B cell (primary cell): ENCODE measurements around the gene TRAPPC2B. TPM values are rescaled to one million over a fixed set of nuclear protein-coding genes. Genes with fewer than 3 reads are reported as not detected.
A peak's percentile ranks its signal among the peaks of the same experiment; 100 is the strongest.

Experiments used
- ATAC-seq: fragments of 200-7000 bp; cut with Tn5 transposase; one replicate; pipeline ENCODE4 v1.10.0; 2021; ENCODE audit warnings: low read depth, mild to moderate bottlenecking, moderate number of reproducible peaks, moderate library complexity
- CTCF ChIA-PET: fragments of 350-600 bp; sonication (Branson Sonifier 250); formaldehyde crosslinking; loops from one replicate; lab custom pipeline; 2021; ENCODE audit warnings: antibody characterized with exemption, inconsistent platforms; lab: Charles Lee
- POLR2A ChIA-PET: fragments of 350-600 bp; sonication (Branson Sonifier 250); formaldehyde crosslinking; loops from one replicate; lab custom pipeline; 2021; ENCODE audit warnings: antibody characterized with exemption; lab: Charles Lee
- DNase-seq: peaks from one replicate; pipeline ENCODE4 v3.0.0; 2013
- H2AFZ ChIP-seq: 2 replicates; pipeline ENCODE4 v1.6.1; 2012; ENCODE audit warnings: mild to moderate bottlenecking, low read depth, low read length; ENCODE audit not compliant: insufficient read depth, poor library complexity, severe bottlenecking
- H3K27ac ChIP-seq, 2 donors: 1 replicate in 1 of 2; 2 replicates in 1 of 2; pipeline ENCODE4 v1.5.1; 2012 to 2013; ENCODE audit warnings: low read length in 2 of 2, mild to moderate bottlenecking in 2 of 2, moderate library complexity in 1 of 2
- H3K27me3 ChIP-seq, 4 experiments: fragments of 200-600 bp in 1 of 4; sonication (generic) in 1 of 4; replicated peaks in 1 of 4; 1 replicate in 2 of 4; 2 replicates in 2 of 4; pipeline versions ENCODE4 v1.6.1 to v1.7.0; 2013 to 2016; ENCODE audit warnings: low read length in 3 of 4, mild to moderate bottlenecking in 2 of 4, mixed read lengths in 1 of 4, moderate library complexity in 1 of 4; ENCODE audit not compliant: insufficient read depth in 4 of 4, control insufficient read depth in 3 of 4; ENCODE audit errors: control extremely low read depth in 1 of 4
- H3K36me3 ChIP-seq, 2 experiments: replicated peaks in 1 of 2; 1 replicate in 1 of 2; 2 replicates in 1 of 2; pipeline versions ENCODE4 v1.6.1 to v1.7.1; 2013; ENCODE audit warnings: low read length in 1 of 2; ENCODE audit not compliant: insufficient read depth in 2 of 2, control insufficient read depth in 1 of 2; ENCODE audit errors: control extremely low read depth in 1 of 2, extremely low read depth in 1 of 2
- H3K4me1 ChIP-seq, 2 donors: fragments of 200-600 bp in 1 of 2; sonication (generic) in 1 of 2; 1 replicate in 1 of 2; 2 replicates in 1 of 2; pipeline versions ENCODE4 v1.5.1 to v1.6.1; 2013 to 2017; ENCODE audit warnings: low read length in 2 of 2; ENCODE audit not compliant: control insufficient read depth in 2 of 2, insufficient read depth in 2 of 2
- H3K4me2 ChIP-seq: replicated peaks from 2 replicates; pipeline ENCODE3; 2012; ENCODE audit warnings: mild to moderate bottlenecking, low read depth, low read length; ENCODE audit not compliant: poor library complexity, severe bottlenecking
- H3K4me3 ChIP-seq, 5 experiments: fragments of 200-600 bp in 1 of 5; sonication (generic) in 1 of 5; 1 replicate in 3 of 5; 2 replicates in 2 of 5; pipeline versions ENCODE4 v1.5.1 to v1.7.0; 2011 to 2016; ENCODE audit warnings: low read length in 4 of 5, mild to moderate bottlenecking in 4 of 5, low read depth in 2 of 5, control low read depth in 1 of 5, moderate library complexity in 1 of 5; ENCODE audit not compliant: insufficient read depth in 1 of 5; ENCODE audit errors: control extremely low read depth in 1 of 5, extremely low read depth in 1 of 5
- H3K79me2 ChIP-seq: fragments of 200-600 bp; sonication (generic); one replicate; pipeline ENCODE4 v1.6.0; 2016; ENCODE audit warnings: low read length; ENCODE audit not compliant: control insufficient read depth, insufficient read depth
- H3K9ac ChIP-seq: fragments of 200-600 bp; sonication (generic); 2 replicates; pipeline ENCODE4 v1.6.1; 2017; ENCODE audit warnings: mild to moderate bottlenecking, low read length, moderate library complexity
- H3K9me3 ChIP-seq, 3 donors: one replicate each; pipeline versions ENCODE4 v1.6.1 to v1.7.1; 2013; ENCODE audit warnings: low read length in 2 of 3; ENCODE audit not compliant: control insufficient read depth in 2 of 3, insufficient read depth in 1 of 3; ENCODE audit errors: control extremely low read depth in 1 of 3
- H4K20me1 ChIP-seq: 2 replicates; pipeline ENCODE4 v1.6.0; 2012; ENCODE audit warnings: mild to moderate bottlenecking, low read length; ENCODE audit not compliant: insufficient read depth, control insufficient read depth, poor library complexity, severe bottlenecking
- H3K27ac Mint-ChIP-seq: one replicate; pipeline ENCODE4 v1.8.0; 2021; ENCODE audit warnings: mixed read lengths
- H3K27me3 Mint-ChIP-seq: one replicate; pipeline ENCODE4 v1.8.0; 2021; ENCODE audit warnings: mixed read lengths
- H3K4me1 Mint-ChIP-seq: one replicate; pipeline ENCODE4 v1.8.0; 2021; ENCODE audit warnings: mixed read lengths
- H3K4me3 Mint-ChIP-seq: one replicate; pipeline ENCODE4 v1.8.0; 2021; ENCODE audit warnings: mixed read lengths
- H3K9me3 Mint-ChIP-seq: one replicate; pipeline ENCODE4 v1.8.0; 2022; ENCODE audit warnings: mixed read lengths; ENCODE audit not compliant: insufficient read depth
- EZH2 ChIP-seq: IDR thresholded peaks from 2 replicates; pipeline ENCODE4 v1.6.1; 2012; ENCODE audit warnings: borderline replicate concordance, low read depth, mild to moderate bottlenecking, moderate library complexity, low read length; ENCODE audit not compliant: insufficient read depth, poor library complexity, severe bottlenecking
- WGBS: methylation state at CpG from one replicate; pipeline ENCODE4 v1.1.5; 2013; ENCODE audit warnings: missing lambda C conversion rate; ENCODE audit not compliant: insufficient coverage; 5-methylcytosine and 5-hydroxymethylcytosine counted together
- intact Hi-C: fragments of 100-400 bp; cut with micrococcal nuclease; formaldehyde crosslinking; loops from one replicate; pipeline ENCODE4 v1.10.0; 2022
- polyA plus RNA-seq: library from polyadenylated mRNA; depleted of rRNA; stranded (reverse); fragments of >200 nt; gene quantifications from 2 replicates; pipeline ENCODE4 v1.2.3, GENCODE V29; 2012
- total RNA-seq, 2 donors: library from RNA; stranded (reverse); fragments of 120-200 nt in 1 of 2; gene quantifications; 1 replicate in 1 of 2; 2 replicates in 1 of 2; pipeline versions ENCODE4 v1.2.3 to v1.2.4, GENCODE V29; 2013 to 2022
- TF ChIP-seq, protein P1 (sequence below): fragments of 200-600 bp; IDR thresholded peaks from one replicate; pipeline ENCODE4 v1.8.0; 2022; ENCODE audit warnings: antibody characterized with exemption, mild to moderate bottlenecking

TRAPPC2B gene
- total and polyA plus RNA-seq, 2 donors (not counting 1 experiment from before 2014, with no cell fraction given), result 9.6 to 29.2 TPM

DNA sequence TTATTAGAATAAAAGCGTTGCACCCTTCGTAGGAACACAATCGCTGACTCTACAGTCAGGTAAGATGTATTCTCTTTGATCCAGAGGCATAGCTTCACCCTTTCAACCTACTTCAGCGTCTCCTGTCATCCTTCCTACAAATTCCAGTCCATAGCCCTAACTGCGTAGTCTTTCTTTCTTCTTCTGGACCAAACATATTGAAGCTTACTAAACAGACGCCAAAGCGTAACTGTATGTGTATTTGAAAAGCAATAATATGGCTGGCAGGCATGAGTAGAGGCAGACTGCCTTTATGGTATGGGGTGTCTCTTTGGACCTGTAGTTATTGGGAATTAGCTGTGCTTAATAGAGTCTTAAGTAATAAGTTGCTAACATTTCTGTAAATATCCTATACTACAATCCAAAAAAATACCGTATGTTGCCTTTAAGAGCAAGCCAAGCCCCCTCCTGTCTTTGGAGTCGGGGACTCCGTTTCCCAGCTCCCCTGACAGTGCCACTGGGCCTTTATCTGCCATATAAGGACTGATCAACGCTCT, 25.9 kb downstream of the TRAPPC2B start:
- WGBS, result 35% methylated on average over 6 of the region's 11 CpGs
- no peaks in the 10 kb centered on the region for H3K27me3 ChIP-seq
- ChIA-PET CTCF (interaction anchor here (0.9 kb wide), 2 partner anchors 16 to 292 kb away, joined by 3 read pairs; no protein-coding TSS in a partner anchor), POLR2A (interaction anchor here (0.6 to 1.5 kb wide), 4 partner anchors 22 to 797 kb away, joined by 5 read pairs; partner anchors contain the start of genes ZNF154, ZNF17 and ZNF805)
- Mint-ChIP-seq H3K27ac (peak overlapping the region; percentile 98), H3K4me3 (peak overlapping the region; percentile 99), H3K9me3 (no peaks in the 10 kb centered on the region), H3K4me1 (peaks cover 31% of the 10 kb centered on the region), H3K27me3 (no peaks in the 10 kb centered on the region)
- peaks cover 5% of the 10 kb centered on the region for H4K20me1 ChIP-seq
- TF ChIP-seq EZH2, result no peak
- TF ChIP-seq, protein P1, sequence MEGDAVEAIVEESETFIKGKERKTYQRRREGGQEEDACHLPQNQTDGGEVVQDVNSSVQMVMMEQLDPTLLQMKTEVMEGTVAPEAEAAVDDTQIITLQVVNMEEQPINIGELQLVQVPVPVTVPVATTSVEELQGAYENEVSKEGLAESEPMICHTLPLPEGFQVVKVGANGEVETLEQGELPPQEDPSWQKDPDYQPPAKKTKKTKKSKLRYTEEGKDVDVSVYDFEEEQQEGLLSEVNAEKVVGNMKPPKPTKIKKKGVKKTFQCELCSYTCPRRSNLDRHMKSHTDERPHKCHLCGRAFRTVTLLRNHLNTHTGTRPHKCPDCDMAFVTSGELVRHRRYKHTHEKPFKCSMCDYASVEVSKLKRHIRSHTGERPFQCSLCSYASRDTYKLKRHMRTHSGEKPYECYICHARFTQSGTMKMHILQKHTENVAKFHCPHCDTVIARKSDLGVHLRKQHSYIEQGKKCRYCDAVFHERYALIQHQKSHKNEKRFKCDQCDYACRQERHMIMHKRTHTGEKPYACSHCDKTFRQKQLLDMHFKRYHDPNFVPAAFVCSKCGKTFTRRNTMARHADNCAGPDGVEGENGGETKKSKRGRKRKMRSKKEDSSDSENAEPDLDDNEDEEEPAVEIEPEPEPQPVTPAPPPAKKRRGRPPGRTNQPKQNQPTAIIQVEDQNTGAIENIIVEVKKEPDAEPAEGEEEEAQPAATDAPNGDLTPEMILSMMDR, result no peak
- H2AFZ ChIP-seq, result peak overlapping the region; percentile 93
- peaks cover 0 to 12% of the 10 kb centered on the region in 2 experiments for H3K36me3 ChIP-seq
- peaks cover 59% of the 10 kb centered on the region for H3K79me2 ChIP-seq
- ATAC-seq (no peak), DNase-seq (no peak)
- peak overlapping the region; percentile 65 to 93 (median 89) for H3K4me3 ChIP-seq
- H3K27ac ChIP-seq, result peak overlapping the region; percentile 93
- intact Hi-C loops, result loop anchor here (1.0 to 10.0 kb wide), 12 partner anchors 22 to 616 kb away; partner anchors contain the start of genes TRAPPC2B, ZNF17, ZNF264 and ZNF419
- H3K9ac ChIP-seq, result peak overlapping the region; percentile 88
- peaks cover 0 to 3% (median 0%) of the 10 kb centered on the region in 3 donors for H3K9me3 ChIP-seq
- peaks cover 17 to 19% of the 10 kb centered on the region in 2 donors for H3K4me1 ChIP-seq
- H3K4me2 ChIP-seq, result peak overlapping the region; percentile 87
